Measurements from ENCODE around the gene NABP2.

Gene NABP2

GRCh38 chr12:56243731-56244181, 19.6 kb downstream of the NABP2 start:
- H3K36me3 ChIP-seq (ENCODE audit: control insufficient read depth, insufficient read depth, low read length): peaks cover 49% of the 10 kb centered on the region
- H3K27me3 ChIP-seq (ENCODE audit: control insufficient read depth, insufficient read depth, low read length): no peaks in the 10 kb centered on the region
- DNase-seq (ENCODE audit: low read depth, low spot score): no peak
- H3K27ac ChIP-seq (ENCODE audit: low read length): no peak overlapping the region
- no peaks in the 10 kb centered on the region for H3K4me1 ChIP-seq (ENCODE audit: control insufficient read depth, insufficient read depth, low read length)
- no peak overlapping the region for H3K4me3 ChIP-seq (ENCODE audit: low read length)
- H3K9me3 ChIP-seq (ENCODE audit: control insufficient read depth, insufficient read depth, low read length): no peaks in the 10 kb centered on the region
- WGBS (ENCODE audit: insufficient coverage, insufficient read length): no CpG with 5 or more reads among the region's 3 CpGs

GRCh38 chr12:56244494-56244893, 20.4 kb downstream of the NABP2 start:
- Histone ChIP-seq H3K27ac (ENCODE audit: low read length) (no peak overlapping the region), H3K9me3 (ENCODE audit: control insufficient read depth, insufficient read depth, low read length) (no peaks in the 10 kb centered on the region), H3K36me3 (ENCODE audit: control insufficient read depth, insufficient read depth, low read length) (peaks cover 52% of the 10 kb centered on the region), H3K4me3 (ENCODE audit: low read length) (no peak overlapping the region), H3K27me3 (ENCODE audit: control insufficient read depth, insufficient read depth, low read length) (no peaks in the 10 kb centered on the region), H3K4me1 (ENCODE audit: control insufficient read depth, insufficient read depth, low read length) (no peaks in the 10 kb centered on the region)
- no peak for DNase-seq (ENCODE audit: low read depth, low spot score)
- WGBS (ENCODE audit: insufficient coverage, insufficient read length): no CpG with 5 or more reads among the region's 14 CpGs

GRCh38 chr12:56247923-56248322, 23.8 kb downstream of the NABP2 start:
- H3K27ac ChIP-seq (ENCODE audit: low read length): no peak overlapping the region
- no peaks in the 10 kb centered on the region for H3K9me3 ChIP-seq (ENCODE audit: control insufficient read depth, insufficient read depth, low read length)
- H3K36me3 ChIP-seq (ENCODE audit: control insufficient read depth, insufficient read depth, low read length): peaks cover 54% of the 10 kb centered on the region
- no peaks in the 10 kb centered on the region for H3K27me3 ChIP-seq (ENCODE audit: control insufficient read depth, insufficient read depth, low read length)
- H3K4me1 ChIP-seq (ENCODE audit: control insufficient read depth, insufficient read depth, low read length): no peaks in the 10 kb centered on the region
- no peak for DNase-seq (ENCODE audit: low read depth, low spot score)
- no peak overlapping the region for H3K4me3 ChIP-seq (ENCODE audit: low read length)
- WGBS (ENCODE audit: insufficient coverage, insufficient read length): no CpG with 5 or more reads among the region's 16 CpGs

DNA sequence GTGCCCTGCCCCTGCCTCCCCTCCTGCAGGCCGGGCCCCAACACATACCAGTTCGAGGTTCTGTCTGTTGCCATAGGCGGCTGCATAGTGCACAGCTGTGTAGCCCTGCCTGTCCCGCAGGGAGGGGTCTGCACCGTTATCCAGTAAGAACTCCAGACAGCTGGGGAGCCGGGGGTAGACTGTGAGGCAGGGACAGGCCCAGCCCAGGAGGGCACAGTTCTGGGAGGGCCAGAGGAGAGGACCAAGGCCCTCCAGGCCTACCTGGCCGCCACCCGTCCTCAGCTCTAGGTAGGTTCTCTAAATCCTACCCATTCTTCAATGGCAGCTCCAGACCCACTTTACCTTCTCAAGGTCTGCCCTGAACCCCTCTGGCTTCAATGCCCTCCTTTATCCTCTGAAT, 24.6 kb downstream of the NABP2 start:
- no peak for DNase-seq (ENCODE audit: low read depth, low spot score)
- Histone ChIP-seq H3K4me3 (ENCODE audit: low read length) (no peak overlapping the region), H3K36me3 (ENCODE audit: control insufficient read depth, insufficient read depth, low read length) (peaks cover 50% of the 10 kb centered on the region), H3K27ac (ENCODE audit: low read length) (no peak overlapping the region), H3K4me1 (ENCODE audit: control insufficient read depth, insufficient read depth, low read length) (no peaks in the 10 kb centered on the region), H3K27me3 (ENCODE audit: control insufficient read depth, insufficient read depth, low read length) (no peaks in the 10 kb centered on the region), H3K9me3 (ENCODE audit: control insufficient read depth, insufficient read depth, low read length) (no peaks in the 10 kb centered on the region)
- WGBS (ENCODE audit: insufficient coverage, insufficient read length): no CpG with 5 or more reads among the region's 8 CpGs

- no peak for DNase-seq (ENCODE audit: low read depth, low spot score)
- Histone ChIP-seq H3K4me1 (ENCODE audit: control insufficient read depth, insufficient read depth, low read length) (0 out of 2 replicates have a peak, but pooled peaks cover 4% of the 10 kb centered on the region), H3K27ac (ENCODE audit: low read length) (no peak overlapping the region), H3K36me3 (ENCODE audit: control insufficient read depth, insufficient read depth, low read length) (peaks cover 38% of the 10 kb centered on the region), H3K4me3 (ENCODE audit: low read length) (no peak overlapping the region), H3K27me3 (ENCODE audit: control insufficient read depth, insufficient read depth, low read length) (no peaks in the 10 kb centered on the region), H3K9me3 (ENCODE audit: control insufficient read depth, insufficient read depth, low read length) (no peaks in the 10 kb centered on the region)
- no CpG with 5 or more reads among the region's 3 CpGs for WGBS (ENCODE audit: insufficient coverage, insufficient read length)
These were observed 28.5 kb downstream of the NABP2 start for GRCh38 chr12:56252649-56253048.

DNA sequence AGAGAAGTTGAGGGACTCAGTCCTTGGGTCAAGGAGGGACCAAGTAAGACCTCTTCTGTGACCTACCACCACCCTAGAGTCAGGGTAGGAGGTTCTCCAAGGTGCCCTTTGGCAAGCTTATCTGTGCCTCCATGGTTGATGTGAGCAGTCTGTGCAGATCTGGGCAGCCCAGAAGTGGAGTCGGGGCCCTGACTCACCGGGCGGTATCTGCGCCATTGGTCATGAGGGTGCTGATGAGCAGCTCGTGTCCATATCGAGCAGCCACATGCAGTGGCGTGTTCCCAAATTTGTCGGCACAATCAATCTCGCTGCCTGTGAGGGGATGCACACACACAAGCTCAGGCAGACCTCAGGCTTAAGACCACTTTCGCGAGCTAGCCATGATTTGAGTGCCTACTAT, 28.9 kb downstream of the NABP2 start:
- no peak for DNase-seq (ENCODE audit: low read depth, low spot score)
- WGBS (ENCODE audit: insufficient coverage, insufficient read length): no CpG with 5 or more reads among the region's 11 CpGs
- peaks cover 34% of the 10 kb centered on the region for H3K36me3 ChIP-seq (ENCODE audit: control insufficient read depth, insufficient read depth, low read length)
- H3K9me3 ChIP-seq (ENCODE audit: control insufficient read depth, insufficient read depth, low read length): no peaks in the 10 kb centered on the region
- H3K27ac ChIP-seq (ENCODE audit: low read length): no peak overlapping the region
- no peaks in the 10 kb centered on the region for H3K27me3 ChIP-seq (ENCODE audit: control insufficient read depth, insufficient read depth, low read length)
- H3K4me3 ChIP-seq (ENCODE audit: low read length): no peak overlapping the region
- H3K4me1 ChIP-seq (ENCODE audit: control insufficient read depth, insufficient read depth, low read length): 0 out of 2 replicates have a peak, but pooled peaks cover 4% of the 10 kb centered on the region

DNA sequence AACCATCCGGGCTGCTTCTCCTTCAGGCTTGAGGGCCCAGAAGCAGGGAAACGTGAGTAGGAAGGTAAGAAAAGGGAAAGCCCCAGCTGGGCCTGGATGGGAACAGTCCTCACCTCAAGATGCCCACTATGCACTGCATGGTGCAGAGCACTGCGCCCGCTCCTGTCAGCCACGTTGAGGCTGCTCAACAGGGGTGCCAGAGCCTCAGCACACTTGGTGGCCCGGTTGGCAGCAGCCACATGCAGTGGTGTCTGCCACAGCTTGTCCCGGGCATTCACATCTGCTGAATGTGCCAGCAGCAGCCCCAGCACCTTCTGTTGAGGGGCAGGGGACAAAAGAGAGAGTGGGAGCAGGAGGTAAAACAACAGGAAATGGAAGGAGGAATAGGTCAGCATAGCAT, 31.5 kb downstream of the NABP2 start:
- 0 out of 2 replicates have a peak, but pooled peaks cover 4% of the 10 kb centered on the region for H3K4me1 ChIP-seq (ENCODE audit: control insufficient read depth, insufficient read depth, low read length)
- DNase-seq (ENCODE audit: low read depth, low spot score): no peak
- no peak overlapping the region for H3K4me3 ChIP-seq (ENCODE audit: low read length)
- no peak overlapping the region for H3K27ac ChIP-seq (ENCODE audit: low read length)
- H3K27me3 ChIP-seq (ENCODE audit: control insufficient read depth, insufficient read depth, low read length): no peaks in the 10 kb centered on the region
- whole genome bisulfite sequencing (ENCODE audit: insufficient coverage, insufficient read length): no CpG with 5 or more reads among the region's 7 CpGs
- H3K9me3 ChIP-seq (ENCODE audit: control insufficient read depth, insufficient read depth, low read length): no peaks in the 10 kb centered on the region
- H3K36me3 ChIP-seq (ENCODE audit: control insufficient read depth, insufficient read depth, low read length): peaks cover 23% of the 10 kb centered on the region

- Histone ChIP-seq H3K4me3 (ENCODE audit: low read length) (no peak overlapping the region), H3K27me3 (ENCODE audit: control insufficient read depth, insufficient read depth, low read length) (no peaks in the 10 kb centered on the region), H3K36me3 (ENCODE audit: control insufficient read depth, insufficient read depth, low read length) (peaks cover 23% of the 10 kb centered on the region), H3K9me3 (ENCODE audit: control insufficient read depth, insufficient read depth, low read length) (no peaks in the 10 kb centered on the region), H3K27ac (ENCODE audit: low read length) (no peak overlapping the region), H3K4me1 (ENCODE audit: control insufficient read depth, insufficient read depth, low read length) (0 out of 2 replicates have a peak, but pooled peaks cover 4% of the 10 kb centered on the region)
- DNase-seq (ENCODE audit: low read depth, low spot score): no peak
- WGBS (ENCODE audit: insufficient coverage, insufficient read length): no CpG with 5 or more reads among the region's 4 CpGs
These were observed 32.3 kb downstream of the NABP2 start for GRCh38 chr12:56256326-56256960.

- WGBS (ENCODE audit: insufficient coverage, insufficient read length): no CpG with 5 or more reads among the region's 8 CpGs
- no peaks in the 10 kb centered on the region for H3K27me3 ChIP-seq (ENCODE audit: control insufficient read depth, insufficient read depth, low read length)
- no peak for DNase-seq (ENCODE audit: low read depth, low spot score)
- no peaks in the 10 kb centered on the region for H3K9me3 ChIP-seq (ENCODE audit: control insufficient read depth, insufficient read depth, low read length)
- H3K36me3 ChIP-seq (ENCODE audit: control insufficient read depth, insufficient read depth, low read length): peaks cover 18% of the 10 kb centered on the region
- no peak overlapping the region; the same call in 1 of the 2 replicates for H3K4me3 ChIP-seq (ENCODE audit: low read length)
- H3K4me1 ChIP-seq (ENCODE audit: control insufficient read depth, insufficient read depth, low read length): 0 out of 2 replicates have a peak, but pooled peaks cover 4% of the 10 kb centered on the region
- H3K27ac ChIP-seq (ENCODE audit: low read length): no peak overlapping the region
These were observed 32.9 kb downstream of the NABP2 start for GRCh38 chr12:56257071-56257470.

DNA sequence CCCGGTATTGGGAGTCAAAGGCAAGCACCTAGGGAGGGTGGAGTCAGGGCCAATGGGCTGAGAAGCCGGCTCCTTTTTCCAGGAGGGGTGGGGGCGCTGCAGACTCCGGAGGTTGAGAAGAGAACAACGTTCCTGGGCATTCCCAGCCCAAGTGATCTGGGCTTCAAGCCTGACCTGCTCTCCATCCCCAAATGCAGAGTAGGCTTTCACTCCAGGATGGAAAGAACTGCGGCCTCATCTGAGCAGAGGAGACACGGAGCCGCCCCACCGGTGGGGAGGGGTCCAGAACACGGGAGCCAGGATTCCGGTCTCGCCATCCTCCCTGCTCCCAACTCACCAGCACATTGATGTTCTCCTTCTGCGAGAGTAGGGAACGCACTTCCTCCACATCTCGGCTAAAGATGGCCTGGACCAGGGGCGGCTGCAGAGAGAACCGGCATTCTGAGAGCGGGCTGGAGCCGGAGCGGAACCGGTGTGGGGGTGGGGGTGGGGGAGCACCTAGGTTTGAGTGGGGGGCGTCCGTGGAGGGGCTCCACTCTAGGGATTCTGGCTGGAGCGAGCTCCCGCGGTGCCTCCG, 33.4 kb downstream of the NABP2 start:
- H3K36me3 ChIP-seq (ENCODE audit: control insufficient read depth, insufficient read depth, low read length): peaks cover 16% of the 10 kb centered on the region
- H3K4me1 ChIP-seq (ENCODE audit: control insufficient read depth, insufficient read depth, low read length): 0 out of 2 replicates have a peak, but pooled peaks cover 4% of the 10 kb centered on the region
- H3K27me3 ChIP-seq (ENCODE audit: control insufficient read depth, insufficient read depth, low read length): no peaks in the 10 kb centered on the region
- no peaks in the 10 kb centered on the region for H3K9me3 ChIP-seq (ENCODE audit: control insufficient read depth, insufficient read depth, low read length)
- peak overlapping the region; percentile 97 for H3K4me3 ChIP-seq (ENCODE audit: low read length)
- no peak for DNase-seq (ENCODE audit: low read depth, low spot score)
- no peak overlapping the region for H3K27ac ChIP-seq (ENCODE audit: low read length)
- no CpG with 5 or more reads among the region's 27 CpGs for WGBS (ENCODE audit: insufficient coverage, insufficient read length)

All from iPS DF 6.9 (cell line).